K562 (cell line): ENCODE data around the gene C1orf198. TPM values are rescaled to one million over a fixed set of nuclear protein-coding genes. Genes with fewer than 3 reads are reported as not detected.

ENCODE experiments used
- FOXM1 ChIP-seq, 2 experiments: fragments of 450-650 bp in 1 of 2; sonication (generic) in 1 of 2; formaldehyde crosslinking in 1 of 2; IDR thresholded peaks; 2 replicates each; pipeline versions ENCODE4 v1.6.1 to v1.9.0; 2017 to 2022; ENCODE audit warnings: low read depth in 2 of 2, mild to moderate bottlenecking in 2 of 2, missing genetic modification reagents in 1 of 2, moderate library complexity in 1 of 2
- GTF2E2 ChIP-seq: fragments of 200-800 bp; sonication (Bioruptor generic); IDR thresholded peaks from 2 replicates; pipeline ENCODE4 v1.6.1; 2016; ENCODE audit warnings: missing genetic modification characterization, missing compliant biosample characterization
- HLTF ChIP-seq: fragments of 450-650 bp; IDR thresholded peaks from 2 replicates; pipeline ENCODE4 v1.6.1; 2016
- ILF3 ChIP-seq: fragments of 450-650 bp; IDR thresholded peaks from 2 replicates; pipeline ENCODE4 v1.6.1; 2018; ENCODE audit warnings: antibody characterized with exemption, mild to moderate bottlenecking, moderate library complexity, borderline replicate concordance
- NFE2L1 ChIP-seq: fragments of 450-650 bp; IDR thresholded peaks from 2 replicates; pipeline ENCODE4 v1.6.1; 2016; ENCODE audit warnings: missing genetic modification characterization, low read depth, mild to moderate bottlenecking, missing compliant biosample characterization, moderate library complexity, borderline replicate concordance
- PHTF2 ChIP-seq: fragments of 250-450 bp; sonication (Bioruptor Pico); IDR thresholded peaks from 2 replicates; pipeline ENCODE4 v1.5.0; 2021; ENCODE audit warnings: mild to moderate bottlenecking
- RBM15 ChIP-seq: fragments of 200-400 bp; formaldehyde crosslinking; IDR thresholded peaks from 2 replicates; pipeline ENCODE4 v1.6.1; 2018; ENCODE audit warnings: mild to moderate bottlenecking, low read length, moderate library complexity; ENCODE audit not compliant: insufficient read depth
- TEAD2 ChIP-seq: fragments of 450-650 bp; IDR thresholded peaks from 2 replicates; pipeline ENCODE4 v1.6.1; 2016; ENCODE audit warnings: missing genetic modification characterization, control low read depth, missing compliant biosample characterization
- XRCC4 ChIP-seq: IDR thresholded peaks from one replicate; pipeline ENCODE4 v1.6.1; 2011; ENCODE audit not compliant: insufficient read depth, insufficient read length; ENCODE audit errors: extremely low read depth
- ZNF512 ChIP-seq: IDR thresholded peaks from 2 replicates; pipeline ENCODE4 v1.6.1; 2016; ENCODE audit warnings: missing genetic modification characterization, missing compliant biosample characterization
- ZNF695 ChIP-seq: fragments of 450-650 bp; formaldehyde crosslinking; IDR thresholded peaks from 2 replicates; pipeline ENCODE4 v1.4.0; 2020; ENCODE audit warnings: mild to moderate bottlenecking, moderate library complexity
- polyA plus RNA-seq, 8 experiments: library from polyadenylated mRNA; depleted of rRNA in 4 of 8; stranded (reverse) in 5 of 8; unstranded in 3 of 8; fragments of >200 nt; fragmentation: Nextera tagmentation in 2 of 8; fragmentation: Illumina TruSeq in 1 of 8; extraction: Ambion mirVana in 2 of 8; extraction: Trizol in 1 of 8; gene quantifications; 2 replicates each; pipeline versions ENCODE4 v1.2.1 to v1.2.3, GENCODE V29; 2011 to 2014; ENCODE audit warnings: inconsistent platforms in 1 of 8, missing spikeins in 1 of 8
- total RNA-seq, 7 experiments: library from RNA; depleted of rRNA in 6 of 7; stranded (reverse); fragments of >200 nt in 6 of 7; fragmentation: Illumina TruSeq in 2 of 7; extraction: Trizol in 2 of 7; gene quantifications; 2 replicates each; pipeline versions ENCODE4 v1.2.1 to v1.2.3, GENCODE V29; 2011 to 2021; ENCODE audit warnings: low replicate concordance in 1 of 7
- TF ChIP-seq, protein P1 (sequence below), 2 experiments: fragments of 450-650 bp; IDR thresholded peaks; 2 replicates each; pipeline ENCODE4 v1.6.1; 2016; ENCODE audit warnings: mild to moderate bottlenecking in 2 of 2, borderline replicate concordance in 1 of 2, low read depth in 1 of 2, moderate library complexity in 1 of 2
- TF ChIP-seq, protein P2 (sequence below): fragments of 450-650 bp; IDR thresholded peaks from 2 replicates; pipeline ENCODE4 v1.6.1; 2016
- TF ChIP-seq, protein P3 (sequence below): fragments of 450-650 bp; IDR thresholded peaks from 2 replicates; pipeline ENCODE4 v1.6.1; 2016; ENCODE audit warnings: antibody characterized with exemption

The C1orf198 gene
- total and polyA plus RNA-seq, 9 of the 15 experiments (the other 6 are each of a cell fraction or from before 2014, with no cell fraction given) = 2.0 to 15.1 (median 10.4) TPM

DNA sequence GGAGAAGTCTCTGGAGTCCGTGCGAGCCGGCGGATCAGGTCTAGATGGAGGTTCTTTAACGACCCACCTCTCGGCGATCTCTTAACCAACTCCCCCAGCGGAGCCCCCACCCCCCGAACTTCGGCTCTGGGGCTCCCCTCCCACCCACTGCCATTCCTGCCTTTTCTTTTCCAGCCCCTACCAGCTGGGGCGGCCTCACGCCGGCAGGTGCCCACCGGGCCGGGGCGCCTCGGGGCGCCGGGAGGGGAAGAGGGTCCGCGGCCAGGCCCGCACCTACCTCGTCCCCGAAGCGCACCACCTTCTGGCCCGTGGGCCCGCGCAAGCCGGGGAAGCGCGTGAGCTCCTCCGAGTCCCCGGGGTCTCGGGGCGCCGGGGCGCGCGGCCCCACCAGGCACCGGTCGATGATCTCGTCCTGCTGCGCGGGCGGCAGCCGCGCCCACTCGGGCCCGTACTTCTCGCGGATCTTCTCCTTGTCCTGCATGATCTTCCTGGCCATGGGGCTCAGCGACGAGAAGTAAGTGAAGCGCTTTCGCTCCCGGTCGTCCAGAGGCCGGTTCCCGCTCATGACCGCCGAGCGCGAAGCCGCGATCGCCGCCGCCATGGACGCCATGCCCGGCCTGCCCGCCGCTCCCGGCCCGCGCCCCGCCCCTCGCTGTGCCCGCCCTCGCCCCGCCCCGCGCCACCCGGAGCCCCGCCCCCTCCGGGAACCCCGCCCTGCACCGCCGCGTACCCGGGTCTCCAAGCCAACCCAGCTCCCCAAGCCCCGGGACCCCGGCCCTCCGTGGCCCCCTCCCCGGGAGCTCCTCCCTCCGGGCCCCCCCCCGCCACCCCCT is at the start of gene C1orf198 (continued):
- TF ChIP-seq, protein P1, sequence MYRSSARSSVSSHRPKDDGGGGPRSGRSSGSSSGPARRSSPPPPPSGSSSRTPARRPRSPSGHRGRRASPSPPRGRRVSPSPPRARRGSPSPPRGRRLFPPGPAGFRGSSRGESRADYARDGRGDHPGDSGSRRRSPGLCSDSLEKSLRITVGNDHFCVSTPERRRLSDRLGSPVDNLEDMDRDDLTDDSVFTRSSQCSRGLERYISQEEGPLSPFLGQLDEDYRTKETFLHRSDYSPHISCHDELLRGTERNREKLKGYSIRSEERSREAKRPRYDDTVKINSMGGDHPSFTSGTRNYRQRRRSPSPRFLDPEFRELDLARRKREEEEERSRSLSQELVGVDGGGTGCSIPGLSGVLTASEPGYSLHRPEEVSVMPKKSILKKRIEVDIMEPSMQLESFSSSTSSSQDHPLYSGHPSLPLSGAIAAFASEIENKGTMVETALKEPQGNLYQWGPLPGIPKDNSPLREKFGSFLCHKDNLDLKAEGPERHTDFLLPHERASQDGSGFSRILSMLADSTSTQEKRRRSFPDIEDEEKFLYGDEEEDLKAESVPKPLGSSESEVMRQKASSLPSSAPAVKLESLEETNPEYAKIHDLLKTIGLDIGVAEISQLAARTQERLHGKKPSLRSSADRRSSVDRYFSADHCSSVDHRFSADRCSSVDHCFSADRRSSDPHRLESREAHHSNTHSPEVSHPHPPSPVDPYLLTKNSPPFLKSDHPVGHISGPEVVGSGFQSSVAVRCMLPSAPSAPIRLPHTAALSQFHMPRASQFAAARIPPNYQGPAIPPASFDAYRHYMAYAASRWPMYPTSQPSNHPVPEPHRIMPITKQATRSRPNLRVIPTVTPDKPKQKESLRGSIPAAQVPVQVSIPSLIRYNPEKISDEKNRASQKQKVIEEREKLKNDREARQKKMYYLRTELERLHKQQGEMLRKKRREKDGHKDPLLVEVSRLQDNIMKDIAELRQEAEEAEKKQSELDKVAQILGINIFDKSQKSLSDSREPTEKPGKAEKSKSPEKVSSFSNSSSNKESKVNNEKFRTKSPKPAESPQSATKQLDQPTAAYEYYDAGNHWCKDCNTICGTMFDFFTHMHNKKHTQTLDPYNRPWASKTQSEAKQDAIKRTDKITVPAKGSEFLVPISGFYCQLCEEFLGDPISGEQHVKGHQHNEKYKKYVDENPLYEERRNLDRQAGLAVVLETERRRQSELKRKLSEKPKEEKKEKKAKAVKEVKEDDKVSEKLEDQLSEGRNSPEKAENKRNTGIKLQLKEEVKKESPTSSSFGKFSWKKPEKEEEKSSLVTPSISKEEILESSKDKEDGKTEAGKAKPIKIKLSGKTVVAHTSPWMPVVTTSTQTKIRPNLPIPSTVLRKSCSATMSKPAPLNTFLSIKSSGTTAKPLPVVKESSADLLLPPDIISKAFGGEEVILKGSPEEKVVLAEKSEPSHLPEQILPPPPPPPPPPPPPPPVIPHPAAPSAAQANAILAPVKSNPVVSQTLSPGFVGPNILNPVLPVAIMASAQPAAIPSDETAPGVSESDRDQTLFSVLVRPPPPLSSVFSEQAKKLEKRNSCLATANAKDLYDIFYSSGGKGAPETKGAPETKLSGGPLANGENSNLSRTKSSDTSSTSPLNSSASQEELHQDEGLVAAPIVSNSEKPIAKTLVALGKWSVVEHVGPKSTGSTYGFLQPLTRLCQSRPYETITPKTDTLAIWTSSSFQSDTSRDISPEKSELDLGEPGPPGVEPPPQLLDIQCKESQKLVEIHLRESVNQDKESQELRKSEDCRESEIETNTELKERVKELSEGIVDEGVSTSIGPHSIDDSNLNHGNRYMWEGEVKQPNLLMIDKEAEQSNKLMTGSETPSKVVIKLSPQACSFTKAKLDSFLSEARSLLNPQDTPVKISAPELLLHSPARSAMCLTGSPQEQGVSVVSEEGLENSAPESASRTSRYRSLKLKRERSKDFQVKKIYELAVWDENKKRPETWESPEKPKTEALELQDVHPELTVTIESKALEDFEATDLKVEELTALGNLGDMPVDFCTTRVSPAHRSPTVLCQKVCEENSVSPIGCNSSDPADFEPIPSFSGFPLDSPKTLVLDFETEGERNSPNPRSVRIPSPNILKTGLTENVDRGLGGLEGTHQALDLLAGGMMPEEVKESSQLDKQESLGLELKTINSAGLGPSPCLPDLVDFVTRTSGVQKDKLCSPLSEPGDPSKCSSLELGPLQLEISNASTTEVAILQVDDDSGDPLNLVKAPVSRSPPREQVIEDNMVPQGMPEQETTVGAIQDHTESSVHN (IDR thresholded peaks at IDR 0.05; ENCODE audit: borderline replicate concordance in 1 of 2, low read depth in 1 of 2) = no peak
- TF ChIP-seq ZNF512 (no peak), HLTF (no peak), ILF3 (no peak), GTF2E2 (tag) (no peak), PHTF2 (CRISPR knock-in tag) (no peak), TEAD2 (tag) (no peak), NFE2L1 (tag) (no peak), FOXM1 (IDR thresholded peaks at IDR 0.05; ENCODE audit: low read depth) (no peak), FOXM1 (CRISPR knock-in tag; IDR thresholded peaks at IDR 0.05; ENCODE audit: low read depth) (0 out of 2 replicates have a peak, but pooled peaks have one; percentile 32), XRCC4 (no peak), ZNF695 (CRISPR knock-in tag) (no peak), RBM15 (no peak)
- TF ChIP-seq, protein P2, sequence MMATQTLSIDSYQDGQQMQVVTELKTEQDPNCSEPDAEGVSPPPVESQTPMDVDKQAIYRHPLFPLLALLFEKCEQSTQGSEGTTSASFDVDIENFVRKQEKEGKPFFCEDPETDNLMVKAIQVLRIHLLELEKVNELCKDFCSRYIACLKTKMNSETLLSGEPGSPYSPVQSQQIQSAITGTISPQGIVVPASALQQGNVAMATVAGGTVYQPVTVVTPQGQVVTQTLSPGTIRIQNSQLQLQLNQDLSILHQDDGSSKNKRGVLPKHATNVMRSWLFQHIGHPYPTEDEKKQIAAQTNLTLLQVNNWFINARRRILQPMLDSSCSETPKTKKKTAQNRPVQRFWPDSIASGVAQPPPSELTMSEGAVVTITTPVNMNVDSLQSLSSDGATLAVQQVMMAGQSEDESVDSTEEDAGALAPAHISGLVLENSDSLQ = no peak
- TF ChIP-seq, protein P3, sequence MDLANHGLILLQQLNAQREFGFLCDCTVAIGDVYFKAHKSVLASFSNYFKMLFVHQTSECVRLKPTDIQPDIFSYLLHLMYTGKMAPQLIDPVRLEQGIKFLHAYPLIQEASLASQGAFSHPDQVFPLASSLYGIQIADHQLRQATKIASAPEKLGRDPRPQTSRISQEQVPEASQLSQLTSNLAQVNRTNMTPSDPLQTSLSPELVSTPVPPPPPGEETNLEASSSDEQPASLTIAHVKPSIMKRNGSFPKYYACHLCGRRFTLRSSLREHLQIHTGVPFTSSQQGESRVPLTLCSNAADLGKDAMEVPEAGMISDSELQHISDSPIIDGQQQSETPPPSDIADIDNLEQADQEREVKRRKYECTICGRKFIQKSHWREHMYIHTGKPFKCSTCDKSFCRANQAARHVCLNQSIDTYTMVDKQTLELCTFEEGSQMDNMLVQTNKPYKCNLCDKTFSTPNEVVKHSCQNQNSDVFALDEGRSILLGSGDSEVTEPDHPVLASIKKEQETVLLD = no peak
